ENCODE data around the gene TMEM255B. TPM values are rescaled to one million over a fixed set of nuclear protein-coding genes. Genes with fewer than 3 reads are reported as not detected.
"Not testable (repeated sequence)": the region's sequence is repeated elsewhere in the genome, so short reads cannot be mapped to it uniquely, and the experiment has no call there.

The TMEM255B gene
- total RNA-seq, 1 donor from 2014 or later = 20.6 TPM

GRCh38 chr13:113787694-113788093 is 28.7 kb downstream of the TMEM255B start:
- DNase-seq (ENCODE audit: low spot score) = no peak

GRCh38 chr13:113788413-113789135 is 29.5 kb downstream of the TMEM255B start:
- DNase-seq (ENCODE audit: low spot score) = no peak

- no peak for DNase-seq (ENCODE audit: low spot score)
These were observed 30.1 kb downstream of the TMEM255B start for GRCh38 chr13:113789167-113789566.

GRCh38 chr13:113789931-113790330 is 30.9 kb downstream of the TMEM255B start:
- DNase-seq (ENCODE audit: low spot score) = not testable (repeated sequence)

GRCh38 chr13:113791226-113791625 is 32.2 kb downstream of the TMEM255B start:
- DNase-seq (ENCODE audit: low spot score) = no peak

GRCh38 chr13:113791761-113792160 is 32.7 kb downstream of the TMEM255B start:
- DNase-seq (ENCODE audit: low spot score) = no peak

GRCh38 chr13:113792236-113792770 is 33.3 kb downstream of the TMEM255B start:
- DNase-seq (ENCODE audit: low spot score) = no peak

- DNase-seq (ENCODE audit: low spot score) = no peak
These were observed 34.1 kb downstream of the TMEM255B start for GRCh38 chr13:113792886-113793717.

- DNase-seq (ENCODE audit: low spot score) = no peak
These were observed 34.7 kb downstream of the TMEM255B start for GRCh38 chr13:113793718-113794085.

GRCh38 chr13:113794086-113794485 is 35.1 kb downstream of the TMEM255B start:
- no peak for DNase-seq (ENCODE audit: low spot score)

GRCh38 chr13:113794764-113795173 is 35.7 kb downstream of the TMEM255B start:
- no peak for DNase-seq (ENCODE audit: low spot score)

- DNase-seq (ENCODE audit: low spot score) = not testable (repeated sequence)
These were observed 36.3 kb downstream of the TMEM255B start for GRCh38 chr13:113795362-113795761.

- no peak for DNase-seq (ENCODE audit: low spot score)
These were observed 37.4 kb downstream of the TMEM255B start for GRCh38 chr13:113796211-113796963.

- DNase-seq (ENCODE audit: low spot score) = no peak
These were observed 38.1 kb downstream of the TMEM255B start for GRCh38 chr13:113796964-113797676.

- DNase-seq (ENCODE audit: low spot score) = no peak
These were observed 39.3 kb downstream of the TMEM255B start for GRCh38 chr13:113798200-113798811.

- no peak for DNase-seq (ENCODE audit: low spot score)
These were observed 41.5 kb downstream of the TMEM255B start for GRCh38 chr13:113800576-113800926.

- DNase-seq (ENCODE audit: low spot score) = no peak
These were observed 42.4 kb downstream of the TMEM255B start for GRCh38 chr13:113801289-113801961.

- DNase-seq (ENCODE audit: low spot score) = no peak
These were observed 43.1 kb downstream of the TMEM255B start for GRCh38 chr13:113802090-113802531.

GRCh38 chr13:113802761-113803160 is 43.7 kb downstream of the TMEM255B start:
- no peak for DNase-seq (ENCODE audit: low spot score)

GRCh38 chr13:113803409-113804016 is 44.5 kb downstream of the TMEM255B start:
- no peak for DNase-seq (ENCODE audit: low spot score)

All from ureter (tissue), 1 donor.